HEK293T (cell line): ENCODE data around the gene AHCTF1.

Source experiments
- BHLHE40 ChIP-seq: fragments of 450-650 bp; IDR thresholded peaks from 2 replicates; pipeline ENCODE4 v1.6.1; 2016; ENCODE audit warnings: mild to moderate bottlenecking, moderate library complexity, borderline replicate concordance
- CTBP1 ChIP-seq: fragments of 450-650 bp; IDR thresholded peaks from 2 replicates; pipeline ENCODE4 v1.6.1; 2016; ENCODE audit warnings: borderline replicate concordance
- ELF4 ChIP-seq: fragments of 450-650 bp; IDR thresholded peaks from 2 replicates; pipeline ENCODE4 v1.6.1; 2017; ENCODE audit warnings: antibody characterized with exemption
- FOXA1 ChIP-seq: fragments of 450-650 bp; IDR thresholded peaks from 2 replicates; pipeline ENCODE4 v1.6.1; 2016; ENCODE audit warnings: mild to moderate bottlenecking
- FOXK2 ChIP-seq: fragments of 450-650 bp; IDR thresholded peaks from 2 replicates; pipeline ENCODE4 v1.6.1; 2016; ENCODE audit warnings: mild to moderate bottlenecking
- FOXM1 ChIP-seq: fragments of 450-650 bp; IDR thresholded peaks from 2 replicates; pipeline ENCODE4 v1.6.1; 2017; ENCODE audit warnings: mild to moderate bottlenecking, borderline replicate concordance
- L3MBTL2 ChIP-seq: fragments of 450-650 bp; conservative IDR thresholded peaks from 2 replicates; pipeline ENCODE4 v1.6.1; 2016; ENCODE audit warnings: mild to moderate bottlenecking
- NFRKB ChIP-seq: fragments of 450-650 bp; IDR thresholded peaks from 2 replicates; pipeline ENCODE4 v1.6.1; 2016; ENCODE audit warnings: mild to moderate bottlenecking, moderate library complexity
- SUZ12 ChIP-seq: fragments of 450-650 bp; IDR thresholded peaks from 2 replicates; pipeline ENCODE4 v1.6.1; 2016; ENCODE audit warnings: mild to moderate bottlenecking

DNA sequence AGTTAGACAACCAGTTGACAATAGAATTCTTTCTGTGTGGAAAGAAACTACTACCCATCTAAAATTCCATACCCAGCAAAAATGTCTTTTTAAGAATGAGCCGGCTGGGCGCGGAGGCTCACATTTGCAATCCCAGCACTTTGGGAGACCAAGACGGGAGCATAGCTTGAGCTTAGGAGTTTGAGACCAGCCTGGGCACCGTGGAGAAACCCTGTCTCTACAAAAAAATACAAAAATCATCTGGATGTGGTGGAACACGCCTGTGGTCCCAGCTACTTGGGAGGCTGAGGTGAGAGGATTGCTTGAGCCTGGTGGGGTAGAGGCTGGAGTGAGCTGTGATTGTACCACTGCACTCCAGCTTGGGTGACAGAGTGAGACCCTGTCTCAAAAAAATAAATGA lies 128.4 kb downstream of the AHCTF1 start:
- TF ChIP-seq BHLHE40 (no peak), ELF4 (no peak), CTBP1 (no peak), FOXM1 (no peak), NFRKB (no peak), L3MBTL2 (no peak), FOXK2 (no peak), SUZ12 (no peak), FOXA1 (no peak)
